Measurements from ENCODE around the gene AKR1C1.

DNA sequence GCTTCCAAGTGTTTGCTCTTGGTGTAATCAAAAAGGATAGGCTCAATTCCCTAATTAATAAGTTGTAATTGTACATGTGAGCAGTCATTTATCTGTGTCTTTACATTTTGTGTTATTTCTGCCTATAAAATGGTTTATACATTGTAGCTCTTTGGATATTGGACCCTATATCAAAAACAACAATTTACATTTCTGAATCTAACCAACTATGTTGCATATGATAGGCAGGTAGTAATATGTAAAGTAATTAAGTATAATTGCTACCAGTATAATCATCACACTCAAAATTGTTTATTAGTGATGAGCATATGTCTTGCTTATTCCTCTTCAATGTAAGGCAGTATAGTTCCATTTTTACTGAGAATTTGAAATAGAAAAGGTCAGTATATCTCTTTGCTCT lies 13.8 kb downstream of the AKR1C1 start:
- TF ChIP-seq BHLHE40 (IDR thresholded peaks at IDR 0.05; ENCODE audit: borderline replicate concordance) (no peak), HDGF (IDR thresholded peaks at IDR 0.05; ENCODE audit: borderline replicate concordance) (no peak), FOXA1 (IDR thresholded peaks at IDR 0.05) (no peak), FOXM1 (IDR thresholded peaks at IDR 0.05; ENCODE audit: borderline replicate concordance) (no peak), ARNT (IDR thresholded peaks at IDR 0.05) (no peak), FOXK2 (IDR thresholded peaks at IDR 0.05) (no peak), LEF1 (IDR thresholded peaks at IDR 0.05; ENCODE audit: borderline replicate concordance) (no peak)

All from HEK293T (cell line).